Fibroblast of villous mesenchyme (primary cell): ENCODE measurements around the gene WDR4. TPM values are rescaled to one million over a fixed set of nuclear protein-coding genes. Genes with fewer than 3 reads are reported as not detected.

Source experiments
- DNase-seq: peaks from one replicate; pipeline ENCODE4 v3.0.0-alpha.2; 2010; ENCODE audit warnings: low read depth
- H3K4me3 ChIP-seq: 2 replicates; pipeline ENCODE4 v1.5.1; 2011; ENCODE audit warnings: low read depth, mild to moderate bottlenecking, low read length
- CTCF ChIP-seq: IDR thresholded peaks from 2 replicates; pipeline ENCODE4 v1.5.1; 2012; ENCODE audit warnings: low read depth, mild to moderate bottlenecking, low read length; ENCODE audit not compliant: insufficient read depth
- total RNA-seq: library from RNA; depleted of rRNA; stranded (reverse); fragments of >200 nt; gene quantifications from 2 replicates; pipeline ENCODE4 v1.2.3, GENCODE V29; 2012

Gene WDR4
- total RNA-seq, 1 donor: 14.2 TPM

- DNase-seq: no peak
These were observed 21.0 kb downstream of the WDR4 start for GRCh38 chr21:42858185-42858847.

GRCh38 chr21:42857216-42857615, 22.1 kb downstream of the WDR4 start:
- no peak for DNase-seq
- H3K4me3 ChIP-seq: no peak overlapping the region
- no peak for TF ChIP-seq CTCF

More at GRCh38 chr21:42858185-42858847, 21.0 kb downstream of the WDR4 start:
- TF ChIP-seq CTCF: no peak
- no peak overlapping the region for H3K4me3 ChIP-seq

- TF ChIP-seq CTCF: no peak
- H3K4me3 ChIP-seq: no peak overlapping the region
- DNase-seq: no peak
These were observed 23.4 kb downstream of the WDR4 start for GRCh38 chr21:42855937-42856335.

GRCh38 chr21:42855171-42855936, 24.0 kb downstream of the WDR4 start:
- DNase-seq: no peak
- TF ChIP-seq CTCF: no peak
- H3K4me3 ChIP-seq: no peak overlapping the region

GRCh38 chr21:42854246-42855010, 24.9 kb downstream of the WDR4 start:
- DNase-seq: no peak

GRCh38 chr21:42853621-42854020, 25.7 kb downstream of the WDR4 start:
- H3K4me3 ChIP-seq: no peak overlapping the region
- no peak for DNase-seq
- no peak for TF ChIP-seq CTCF

More at GRCh38 chr21:42854246-42855010, 24.9 kb downstream of the WDR4 start:
- no peak overlapping the region for H3K4me3 ChIP-seq
- TF ChIP-seq CTCF: no peak
